IPS DF 6.9 (cell line): ENCODE results near the gene MXRA8.
"Not testable (repeated sequence)": the region's sequence is repeated elsewhere in the genome, so short reads cannot be mapped to it uniquely, and the experiment has no call there.

ENCODE experiments used
- DNase-seq: peaks from one replicate; pipeline ENCODE4 v3.0.0-alpha.2; 2013; ENCODE audit warnings: low read depth, low spot score
- H3K27ac ChIP-seq: one replicate; pipeline ENCODE4 v1.5.1; 2013; ENCODE audit warnings: low read length, control low read depth
- H3K27me3 ChIP-seq: 2 replicates; pipeline ENCODE4 v1.6.1; 2013; ENCODE audit warnings: mild to moderate bottlenecking, low read length; ENCODE audit not compliant: control insufficient read depth, insufficient read depth
- H3K36me3 ChIP-seq: 2 replicates; pipeline ENCODE4 v1.6.1; 2013; ENCODE audit warnings: low read length; ENCODE audit not compliant: control insufficient read depth, insufficient read depth
- H3K4me1 ChIP-seq: 2 replicates; pipeline ENCODE4 v1.6.1; 2013; ENCODE audit warnings: low read length; ENCODE audit not compliant: control insufficient read depth, insufficient read depth
- H3K4me3 ChIP-seq: 2 replicates; pipeline ENCODE4 v1.5.1; 2013; ENCODE audit warnings: mild to moderate bottlenecking, low read length
- H3K9me3 ChIP-seq: 2 replicates; pipeline ENCODE4 v1.6.1; 2013; ENCODE audit warnings: low read length, inconsistent platforms; ENCODE audit not compliant: control insufficient read depth, insufficient read depth
- WGBS: extraction: QIAGEN DNeasy Blood & Tissue Kit; methylation state at CpG from one replicate; pipeline ENCODE4 v1.1.7; 2013; ENCODE audit warnings: mixed read lengths, missing lambda C conversion rate; ENCODE audit not compliant: insufficient read length, insufficient coverage; 5-methylcytosine and 5-hydroxymethylcytosine counted together

MXRA8 gene

GRCh38 chr1:1358433-1359271 is at the start of gene MXRA8:
MXRA8 (minus strand) TSS chr1:1358555; CDS start chr1:1358504, 51 bp downstream.
- peaks cover 16% of the 10 kb centered on the region for H3K4me1 ChIP-seq
- no CpG with 5 or more reads among the region's 29 CpGs for WGBS

GRCh38 chr1:1407636-1408318 is 49.4 kb upstream of the MXRA8 start:
- Histone ChIP-seq H3K4me1 (no peaks in the 10 kb centered on the region), H3K4me3 (peak overlapping the region; percentile 92), H3K27me3 (no peaks in the 10 kb centered on the region), H3K27ac (no peak overlapping the region), H3K9me3 (no peaks in the 10 kb centered on the region), H3K36me3 (peaks cover 8% of the 10 kb centered on the region)
- DNase-seq: no peak
- WGBS: no CpG with 5 or more reads among the region's 41 CpGs

More at GRCh38 chr1:1358433-1359271, at the start of gene MXRA8:
- no peaks in the 10 kb centered on the region for H3K9me3 ChIP-seq
- peak within 1 kb of the TSS; percentile 43; the same call in 1 of the 2 replicates for H3K4me3 ChIP-seq
- peaks cover 4% of the 10 kb centered on the region; the same call in 1 of the 2 replicates for H3K36me3 ChIP-seq
- no peak within 1 kb of the TSS for H3K27ac ChIP-seq
- no peak for DNase-seq
- H3K27me3 ChIP-seq: peaks cover 3% of the 10 kb centered on the region; the same call in 1 of the 2 replicates

- Histone ChIP-seq H3K36me3 (peaks cover 8% of the 10 kb centered on the region), H3K27ac (no peak within 1 kb of the TSS)
- no CpG with 5 or more reads among the region's 98 CpGs for WGBS
Measured at GRCh38 chr1:1406821-1407635, 48.7 kb upstream of the MXRA8 start, which contains the start of gene MRPL20. MRPL20 (minus strand) TSS chr1:1407293; CDS start chr1:1407217, 76 bp downstream.

GRCh38 chr1:1406101-1406820 is 47.9 kb upstream of the MXRA8 start:
- no CpG with 5 or more reads among the region's 43 CpGs for WGBS
- H3K27ac ChIP-seq: no peak overlapping the region
- H3K27me3 ChIP-seq: no peaks in the 10 kb centered on the region
- no peaks in the 10 kb centered on the region for H3K9me3 ChIP-seq
- peak overlapping the region; percentile 92 for H3K4me3 ChIP-seq
- peaks cover 12% of the 10 kb centered on the region for H3K36me3 ChIP-seq
- no peaks in the 10 kb centered on the region for H3K4me1 ChIP-seq
- no peak for DNase-seq

More at GRCh38 chr1:1406821-1407635, 48.7 kb upstream of the MXRA8 start, which contains the start of gene MRPL20:
- no peaks in the 10 kb centered on the region for H3K4me1 ChIP-seq
- DNase-seq: no peak
- no peaks in the 10 kb centered on the region for H3K9me3 ChIP-seq
- no peaks in the 10 kb centered on the region for H3K27me3 ChIP-seq
- peak within 1 kb of the TSS; percentile 92 for H3K4me3 ChIP-seq

- Histone ChIP-seq H3K9me3 (no peaks in the 10 kb centered on the region), H3K4me3 (no peak overlapping the region), H3K27ac (no peak overlapping the region), H3K4me1 (0 out of 2 replicates have a peak, but pooled peaks cover 2% of the 10 kb centered on the region), H3K27me3 (no peaks in the 10 kb centered on the region), H3K36me3 (peaks cover 19% of the 10 kb centered on the region)
- WGBS: 100% methylated on average over 2 of the region's 7 CpGs
- no peak for DNase-seq
Measured at GRCh38 chr1:1403653-1404052, 45.3 kb upstream of the MXRA8 start.

GRCh38 chr1:1402901-1403392 is 44.6 kb upstream of the MXRA8 start:
- no CpG with 5 or more reads among the region's 9 CpGs for WGBS
- H3K9me3 ChIP-seq, H3K4me1 ChIP-seq, H3K27ac ChIP-seq, H3K4me3 ChIP-seq, H3K27me3 ChIP-seq, DNase-seq: not testable (repeated sequence)
- H3K36me3 ChIP-seq: peaks cover 19% of the 10 kb centered on the region

GRCh38 chr1:1402072-1402900 is 43.9 kb upstream of the MXRA8 start:
- Histone ChIP-seq H3K4me1 (0 out of 2 replicates have a peak, but pooled peaks cover 2% of the 10 kb centered on the region), H3K27me3 (no peaks in the 10 kb centered on the region), H3K4me3 (no peak overlapping the region), H3K36me3 (peaks cover 20% of the 10 kb centered on the region), H3K27ac (no peak overlapping the region), H3K9me3 (no peaks in the 10 kb centered on the region)
- no CpG with 5 or more reads among the region's 20 CpGs for WGBS
- DNase-seq: no peak

GRCh38 chr1:1401457-1402010 is 43.2 kb upstream of the MXRA8 start:
- H3K36me3 ChIP-seq: peaks cover 23% of the 10 kb centered on the region
- H3K9me3 ChIP-seq: no peaks in the 10 kb centered on the region
- DNase-seq: no peak
- H3K27me3 ChIP-seq: no peaks in the 10 kb centered on the region
- no CpG with 5 or more reads among the region's 7 CpGs for WGBS
- no peak overlapping the region for H3K4me3 ChIP-seq
- H3K4me1 ChIP-seq: 0 out of 2 replicates have a peak, but pooled peaks cover 2% of the 10 kb centered on the region
- no peak overlapping the region for H3K27ac ChIP-seq
